K562 (cell line): Measurements from ENCODE around the gene HOXA7. TPM values are rescaled to one million over a fixed set of nuclear protein-coding genes. Genes with fewer than 3 reads are reported as not detected.

ENCODE experiments used
- ATAC-seq: fragments of 200-7000 bp; cut with Tn5 transposase; 3 replicates; pipeline ENCODE4 v1.9.1; 2020; ENCODE audit warnings: moderate library complexity
- BruUV-seq: library from RNA; stranded (reverse); fragments of 400-500 nt; replicated peaks from 2 replicates; lab custom pipeline; 2021; lab: Mats Ljungman, UMichigan
- CTCF ChIA-PET: fragments of 300-600 bp; formaldehyde crosslinking; extraction: SDS; loops from one replicate; lab custom pipeline; 2021; ENCODE audit warnings: low intra/inter-chr PET ratio; lab: Yijun Ruan, JAX
- POLR2A ChIA-PET: fragments of 300-600, 350-650 bp; sonication (Branson Sonifier 250); formaldehyde crosslinking; extraction: SDS; loops from one replicate; lab custom pipeline; 2021; ENCODE audit warnings: antibody characterized with exemption, inconsistent platforms; lab: Yijun Ruan, JAX
- DNase-seq, 4 experiments: peaks; one replicate each; pipeline versions ENCODE4 v3.0.0 to v3.0.0-alpha.2; 2011 to 2018; ENCODE audit warnings: low spot score in 3 of 4, mixed read lengths in 3 of 4; ENCODE audit errors: extremely low read depth in 1 of 4
- FAIRE-seq: peaks from 2 replicates; lab custom pipeline; 2011; peaks lifted over from hg19 to GRCh38; lab: Jason Lieb, UNC
- H2AFZ ChIP-seq: 2 replicates; pipeline ENCODE4 v1.6.0; 2011; ENCODE audit warnings: low read depth, low read length, control low read depth, inconsistent platforms
- H3K27ac ChIP-seq: fragments of 200-600 bp; 3 replicates; pipeline ENCODE4 v1.8.0; 2011; ENCODE audit warnings: low read depth, mild to moderate bottlenecking, control low read depth, inconsistent platforms, low read length, moderate library complexity, mixed read lengths; ENCODE audit errors: extremely low read depth
- H3K27me3 ChIP-seq, 2 experiments: fragments of 300-600 bp in 1 of 2; 2 replicates in 1 of 2; 3 replicates in 1 of 2; pipeline versions ENCODE4 v1.6.0 to v1.8.0; 2011; ENCODE audit warnings: inconsistent platforms in 2 of 2, low read length in 2 of 2, mild to moderate bottlenecking in 1 of 2, mixed read lengths in 1 of 2, moderate library complexity in 1 of 2; ENCODE audit not compliant: control insufficient read depth in 2 of 2, insufficient read depth in 2 of 2
- H3K36me3 ChIP-seq: fragments of 300-600 bp; 3 replicates; pipeline ENCODE4 v1.8.0; 2011; ENCODE audit warnings: mild to moderate bottlenecking, low read length, inconsistent platforms; ENCODE audit not compliant: control insufficient read depth, insufficient read depth
- H3K4me1 ChIP-seq, 2 experiments: fragments of 200-600 bp in 1 of 2; replicated peaks in 1 of 2; 2 replicates in 1 of 2; 3 replicates in 1 of 2; pipeline versions ENCODE4 v1.5.1 to v1.8.0; 2011; ENCODE audit warnings: inconsistent platforms in 2 of 2, low read length in 2 of 2, mild to moderate bottlenecking in 1 of 2, mixed read lengths in 1 of 2, moderate library complexity in 1 of 2; ENCODE audit not compliant: control insufficient read depth in 2 of 2, insufficient read depth in 2 of 2
- H3K4me2 ChIP-seq: 2 replicates; pipeline ENCODE4 v1.6.1; 2011; ENCODE audit warnings: low read length, control low read depth, inconsistent platforms, mixed read lengths; ENCODE audit not compliant: insufficient read depth
- H3K4me3 ChIP-seq: fragments of 200-600 bp; sonication (generic), shearing (Covaris generic); 2 replicates; pipeline ENCODE4 v1.5.1; 2016; ENCODE audit warnings: control low read depth, inconsistent platforms
- H3K79me2 ChIP-seq: fragments of 200-600 bp; 3 replicates; pipeline ENCODE4 v1.8.0; 2011; ENCODE audit warnings: low read length, inconsistent platforms; ENCODE audit not compliant: control insufficient read depth, insufficient read depth
- H3K9ac ChIP-seq, 2 experiments: 2 replicates each; pipeline versions ENCODE4 v1.6.0 to v1.6.1; 2011; ENCODE audit warnings: low read depth in 2 of 2, low read length in 2 of 2, control low read depth in 1 of 2, inconsistent platforms in 1 of 2, mild to moderate bottlenecking in 1 of 2, mixed read lengths in 1 of 2; ENCODE audit not compliant: insufficient read depth in 1 of 2
- H3K9me1 ChIP-seq: one replicate; pipeline ENCODE4 v1.6.0; 2011; ENCODE audit warnings: inconsistent platforms, mild to moderate bottlenecking, low read length, moderate library complexity; ENCODE audit not compliant: control insufficient read depth, insufficient read depth
- H3K9me3 ChIP-seq: replicated peaks from 2 replicates; pipeline ENCODE4 v1.5.1; 2011; ENCODE audit warnings: low read depth, low read length, inconsistent platforms; ENCODE audit not compliant: control insufficient read depth, insufficient read depth
- H4K20me1 ChIP-seq: replicated peaks from 2 replicates; pipeline ENCODE4 v1.6.1; 2011; ENCODE audit warnings: low read length, inconsistent platforms, mixed read lengths; ENCODE audit not compliant: control insufficient read depth, insufficient read depth
- CEBPB ChIP-seq: fragments of 450-650 bp; IDR thresholded peaks from 2 replicates; pipeline ENCODE4 v1.6.1; 2016; ENCODE audit warnings: missing genetic modification characterization, missing compliant biosample characterization
- EHMT2 ChIP-seq: fragments of 450-650 bp; IDR thresholded peaks from 2 replicates; pipeline ENCODE4 v1.6.1; 2018; ENCODE audit warnings: antibody characterized with exemption
- IRF9 ChIP-seq: fragments of 450-650 bp; IDR thresholded peaks from 2 replicates; pipeline ENCODE4 v1.6.1; 2016; ENCODE audit warnings: missing biosample characterization, missing genetic modification characterization
- NBN ChIP-seq: fragments of 450-650 bp; IDR thresholded peaks from 2 replicates; pipeline ENCODE4 v1.6.1; 2016; ENCODE audit warnings: low read depth, mild to moderate bottlenecking
- POLR2B ChIP-seq: fragments of 450-650 bp; IDR thresholded peaks from 2 replicates; pipeline ENCODE4 v1.6.1; 2018; ENCODE audit warnings: low read depth; ENCODE audit not compliant: partially characterized antibody
- SETDB1 ChIP-seq: IDR thresholded peaks from one replicate; pipeline ENCODE4 v1.6.1; 2012; ENCODE audit warnings: low read length, control low read depth, inconsistent platforms
- ZBTB17 ChIP-seq: fragments of 450-650 bp; formaldehyde crosslinking; IDR thresholded peaks from 2 replicates; pipeline ENCODE4 v1.4.0; 2020; ENCODE audit warnings: mild to moderate bottlenecking
- ZBTB40 ChIP-seq, 2 experiments: fragments of 450-650 bp in 1 of 2; sonication (generic) in 1 of 2; formaldehyde crosslinking in 1 of 2; IDR thresholded peaks; 2 replicates each; pipeline versions ENCODE4 v1.7.1 to v1.9.0; 2016 to 2022; ENCODE audit warnings: inconsistent platforms in 1 of 2, mild to moderate bottlenecking in 1 of 2, missing genetic modification reagents in 1 of 2
- ZKSCAN8 ChIP-seq: fragments of 200-800 bp; sonication (Bioruptor generic); IDR thresholded peaks from 2 replicates; pipeline ENCODE4 v1.6.1; 2016; ENCODE audit warnings: missing genetic modification characterization, missing compliant biosample characterization
- ZNF668 ChIP-seq: fragments of 250-450 bp; sonication (Bioruptor Pico); IDR thresholded peaks from 2 replicates; pipeline ENCODE4 v1.8.0; 2022; ENCODE audit warnings: mild to moderate bottlenecking, inconsistent platforms
- ZZZ3 ChIP-seq: fragments of 450-650 bp; IDR thresholded peaks from 2 replicates; pipeline ENCODE4 v1.6.1; 2016; ENCODE audit warnings: antibody characterized with exemption, mild to moderate bottlenecking, moderate library complexity
- WGBS: fragments of 100-300 bp; shearing (Covaris generic); methylation state at CpG from one replicate; pipeline ENCODE4 v1.1.6; 2016; ENCODE audit warnings: low coverage, mixed read lengths; ENCODE audit not compliant: insufficient coverage; ENCODE audit errors: missing lambda C conversion rate; 5-methylcytosine and 5-hydroxymethylcytosine counted together
- in situ Hi-C: fragments of 300-500 bp; cut with MboI; formaldehyde crosslinking; loops from 4 replicates; pipeline ENCODE4 v1.15.0; 2018; ENCODE audit warnings: inconsistent platforms, mixed read lengths
- intact Hi-C: fragments of 100-400 bp; cut with micrococcal nuclease; formaldehyde crosslinking; loops from 2 replicates; pipeline ENCODE4 v1.14.2; 2022
- polyA plus RNA-seq, 8 experiments: library from polyadenylated mRNA; depleted of rRNA in 4 of 8; stranded (reverse) in 5 of 8; unstranded in 3 of 8; fragments of >200 nt; fragmentation: Nextera tagmentation in 2 of 8; fragmentation: Illumina TruSeq in 1 of 8; extraction: Ambion mirVana in 2 of 8; extraction: Trizol in 1 of 8; gene quantifications; 2 replicates each; pipeline versions ENCODE4 v1.2.1 to v1.2.3, GENCODE V29; 2011 to 2014; ENCODE audit warnings: inconsistent platforms in 1 of 8, missing spikeins in 1 of 8
- total RNA-seq, 7 experiments: library from RNA; depleted of rRNA in 6 of 7; stranded (reverse); fragments of >200 nt in 6 of 7; fragmentation: Illumina TruSeq in 2 of 7; extraction: Trizol in 2 of 7; gene quantifications; 2 replicates each; pipeline versions ENCODE4 v1.2.1 to v1.2.3, GENCODE V29; 2011 to 2021; ENCODE audit warnings: low replicate concordance in 1 of 7

Gene HOXA7
- total and polyA plus RNA-seq, 9 of the 15 experiments (the other 6 are each of a cell fraction or from before 2014, with no cell fraction given) = not detected

- 6% methylated on average over 6 of the region's 6 CpGs for WGBS
- Histone ChIP-seq H3K36me3 (no peaks in the 10 kb centered on the region), H3K4me2 (no peak overlapping the region), H3K4me3 (no peak overlapping the region), H3K79me2 (no peaks in the 10 kb centered on the region), H3K9me1 (no peaks in the 10 kb centered on the region), H4K20me1 (0 out of 2 replicates have a peak, but pooled peaks cover 6% of the 10 kb centered on the region), H3K9me3 (no peaks in the 10 kb centered on the region), H2AFZ (no peak overlapping the region), H3K27me3 (peaks cover 54 to 68% of the 10 kb centered on the region in 2 experiments; a peak in 4 of 5 replicates)
- POLR2A ChIA-PET = no interaction called here
- intact Hi-C loops = no loop called here
- in situ Hi-C loops = no loop called here
- TF ChIP-seq ZZZ3 = no peak
- no peak for TF ChIP-seq NBN
- no peak for TF ChIP-seq ZKSCAN8 (CRISPR knock-in tag)
- TF ChIP-seq EHMT2 = no peak
- no peak for TF ChIP-seq ZBTB40 (IDR thresholded peaks at IDR 0.05)
- TF ChIP-seq ZBTB40 (CRISPR knock-in tag; IDR thresholded peaks at IDR 0.05) = no peak
- TF ChIP-seq SETDB1 = no peak
- no peak for TF ChIP-seq CEBPB (tag)
- no peak for TF ChIP-seq IRF9 (tag)
- no peak for TF ChIP-seq POLR2B
- TF ChIP-seq ZNF668 = no peak
- TF ChIP-seq ZBTB17 (CRISPR knock-in tag) = no peak
- TF ChIP-seq, all 486 proteins: peak for 0
- Histone ChIP-seq H3K4me1 (peaks cover 0 to 28% of the 10 kb centered on the region in 2 experiments; a peak in 2 of 5 replicates), H3K27ac (no peak overlapping the region), H3K9ac (no peak overlapping the region)
- DNase-seq (no peak), ATAC-seq (no peak), FAIRE-seq (no peak)
- CTCF ChIA-PET = no interaction called here
- no TSS peak for BruUV-seq
Measured at GRCh38 chr7:27111042-27111750, 45.3 kb downstream of the HOXA7 start.
